Measurements from ENCODE around the gene BTD.

DNA sequence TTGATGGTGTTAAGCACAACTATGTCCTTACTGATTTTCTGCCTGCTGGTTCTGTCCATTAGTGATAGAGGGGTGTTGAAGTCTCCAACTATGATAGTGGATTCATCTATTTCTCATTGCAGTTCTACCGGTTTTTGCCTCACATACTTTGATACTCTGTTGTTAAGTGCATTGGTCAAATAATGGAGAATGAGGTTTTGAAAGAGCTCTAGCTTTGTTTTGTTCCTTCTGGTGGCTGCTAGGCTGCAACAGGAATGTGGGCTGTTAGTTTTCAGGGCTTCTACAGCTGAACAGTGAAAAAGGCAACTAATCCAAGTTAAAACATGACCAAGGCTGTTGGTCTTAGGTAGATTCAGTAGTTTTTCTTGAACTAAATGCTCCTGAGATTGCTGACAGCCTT lies 62.6 kb downstream of the BTD start:
- no peak for TF ChIP-seq EZH2 (IDR thresholded peaks at IDR 0.05)
- TF ChIP-seq, protein P1, sequence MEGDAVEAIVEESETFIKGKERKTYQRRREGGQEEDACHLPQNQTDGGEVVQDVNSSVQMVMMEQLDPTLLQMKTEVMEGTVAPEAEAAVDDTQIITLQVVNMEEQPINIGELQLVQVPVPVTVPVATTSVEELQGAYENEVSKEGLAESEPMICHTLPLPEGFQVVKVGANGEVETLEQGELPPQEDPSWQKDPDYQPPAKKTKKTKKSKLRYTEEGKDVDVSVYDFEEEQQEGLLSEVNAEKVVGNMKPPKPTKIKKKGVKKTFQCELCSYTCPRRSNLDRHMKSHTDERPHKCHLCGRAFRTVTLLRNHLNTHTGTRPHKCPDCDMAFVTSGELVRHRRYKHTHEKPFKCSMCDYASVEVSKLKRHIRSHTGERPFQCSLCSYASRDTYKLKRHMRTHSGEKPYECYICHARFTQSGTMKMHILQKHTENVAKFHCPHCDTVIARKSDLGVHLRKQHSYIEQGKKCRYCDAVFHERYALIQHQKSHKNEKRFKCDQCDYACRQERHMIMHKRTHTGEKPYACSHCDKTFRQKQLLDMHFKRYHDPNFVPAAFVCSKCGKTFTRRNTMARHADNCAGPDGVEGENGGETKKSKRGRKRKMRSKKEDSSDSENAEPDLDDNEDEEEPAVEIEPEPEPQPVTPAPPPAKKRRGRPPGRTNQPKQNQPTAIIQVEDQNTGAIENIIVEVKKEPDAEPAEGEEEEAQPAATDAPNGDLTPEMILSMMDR (IDR thresholded peaks at IDR 0.05): no peak
- TF ChIP-seq EZH2phosphoT487 (IDR thresholded peaks at IDR 0.05): no peak

All from neural progenitor cell (in vitro differentiated cells).